Keratinocyte (primary cell): ENCODE measurements around the gene CMSS1. TPM values are rescaled to one million over a fixed set of nuclear protein-coding genes. Genes with fewer than 3 reads are reported as not detected.
A peak's percentile ranks its signal among the peaks of the same experiment; 100 is the strongest.
"Not testable (repeated sequence)": the region's sequence is repeated elsewhere in the genome, so short reads cannot be mapped to it uniquely, and the experiment has no call there.

Source experiments
- DNase-seq: peaks from one replicate; pipeline ENCODE4 v3.0.0-alpha.2; 2011; ENCODE audit warnings: low read depth, missing footprints, low spot score
- FAIRE-seq: peaks from 2 replicates; lab custom pipeline; 2011; peaks lifted over from hg19 to GRCh38; lab: Jason Lieb, UNC
- H2AFZ ChIP-seq: 2 replicates; pipeline ENCODE4 v1.6.0; 2012; ENCODE audit warnings: low read length, control low read depth, inconsistent platforms; ENCODE audit not compliant: control insufficient read depth
- H3K27ac ChIP-seq: 2 replicates; pipeline ENCODE4 v1.5.1; 2011; ENCODE audit warnings: low read length; ENCODE audit not compliant: control insufficient read depth, insufficient read depth
- H3K27me3 ChIP-seq: 3 replicates; pipeline ENCODE4 v1.6.0; 2011; ENCODE audit warnings: low read length; ENCODE audit not compliant: control insufficient read depth, insufficient read depth; ENCODE audit errors: extremely low read depth
- H3K36me3 ChIP-seq, 2 experiments: 2 replicates in 1 of 2; 3 replicates in 1 of 2; pipeline ENCODE4 v1.5.1; 2011; ENCODE audit warnings: low read length in 2 of 2, mild to moderate bottlenecking in 1 of 2; ENCODE audit not compliant: control insufficient read depth in 2 of 2, insufficient read depth in 2 of 2; ENCODE audit errors: extremely low read depth in 1 of 2
- H3K4me1 ChIP-seq: 3 replicates; pipeline ENCODE4 v1.5.1; 2011; ENCODE audit warnings: low read length; ENCODE audit not compliant: control insufficient read depth, insufficient read depth; ENCODE audit errors: extremely low read depth
- H3K4me2 ChIP-seq: 3 replicates; pipeline ENCODE4 v1.6.0; 2011; ENCODE audit warnings: low read depth, low read length; ENCODE audit not compliant: control insufficient read depth, insufficient read depth; ENCODE audit errors: extremely low read depth
- H3K4me3 ChIP-seq, 3 experiments: fragments of 200-600 bp in 1 of 3; sonication (generic) in 1 of 3; 2 replicates in 2 of 3; 3 replicates in 1 of 3; pipeline ENCODE4 v1.5.1; 2011 to 2016; ENCODE audit warnings: low read length in 3 of 3, mild to moderate bottlenecking in 3 of 3, control low read depth in 2 of 3, inconsistent platforms in 1 of 3, low read depth in 1 of 3, mixed read lengths in 1 of 3, mixed run types in 1 of 3, moderate library complexity in 1 of 3; ENCODE audit not compliant: control insufficient read depth in 2 of 3, insufficient read depth in 2 of 3; ENCODE audit errors: extremely low read depth in 1 of 3
- H3K79me2 ChIP-seq: 2 replicates; pipeline ENCODE4 v1.6.0; 2012; ENCODE audit warnings: low read length; ENCODE audit not compliant: control insufficient read depth, insufficient read depth
- H3K9ac ChIP-seq: 3 replicates; pipeline ENCODE4 v1.6.0; 2011; ENCODE audit warnings: low read length; ENCODE audit not compliant: control insufficient read depth, insufficient read depth; ENCODE audit errors: extremely low read depth
- H3K9me1 ChIP-seq: 3 replicates; pipeline ENCODE4 v1.6.0; 2011; ENCODE audit warnings: low read length; ENCODE audit not compliant: control insufficient read depth, insufficient read depth; ENCODE audit errors: extremely low read depth
- H3K9me3 ChIP-seq: 2 replicates; pipeline ENCODE4 v1.5.1; 2012; ENCODE audit warnings: low read depth, low read length; ENCODE audit not compliant: control insufficient read depth
- H4K20me1 ChIP-seq: 3 replicates; pipeline ENCODE4 v1.6.0; 2011; ENCODE audit warnings: low read length; ENCODE audit not compliant: control insufficient read depth, insufficient read depth; ENCODE audit errors: extremely low read depth
- CTCF ChIP-seq, 3 experiments: IDR thresholded peaks in 1 of 3; conservative IDR thresholded peaks in 1 of 3; optimal IDR thresholded peaks in 1 of 3; 2 replicates in 2 of 3; 3 replicates in 1 of 3; pipeline versions ENCODE3 to v1.5.1; 2011; ENCODE audit warnings: low read length in 3 of 3, mild to moderate bottlenecking in 3 of 3, moderate library complexity in 2 of 3, control low read depth in 1 of 3, inconsistent platforms in 1 of 3; ENCODE audit not compliant: insufficient read depth in 2 of 3; ENCODE audit errors: extremely low read depth in 1 of 3
- EZH2 ChIP-seq: IDR thresholded peaks from one replicate; pipeline ENCODE4 v1.6.1; 2012; ENCODE audit warnings: inconsistent platforms, mild to moderate bottlenecking, low read length, moderate library complexity
- dilution Hi-C: fragments of 300-500 bp; cut with MboI; formaldehyde crosslinking; loops from one replicate; pipeline ENCODE4 v1.7.0; 2020; ENCODE audit warnings: low sequenced_read_pairs; ENCODE audit not compliant: extremely low pct_ligation_motif_present
- polyA plus RNA-seq, 5 experiments: library from polyadenylated mRNA; depleted of rRNA in 3 of 5; stranded (reverse) in 3 of 5; stranded (forward) in 1 of 5; unstranded in 1 of 5; fragments of >200 nt; gene quantifications; 1 replicate in 1 of 5; 2 replicates in 3 of 5; 3 replicates in 1 of 5; pipeline versions ENCODE4 v1.2.1 to v1.2.3, GENCODE V29; 2011 to 2012; ENCODE audit warnings: missing spikeins in 2 of 5, low read depth in 1 of 5, low replicate concordance in 1 of 5

Gene CMSS1
- polyA plus RNA-seq, 1 donor (not counting 4 experiments of a cell fraction or from before 2014, with no cell fraction given) = 37.2 TPM

GRCh38 chr3:99839613-99840012 lies 22.0 kb downstream of the CMSS1 start:
- DNase-seq (no peak), FAIRE-seq (no peak)
- Histone ChIP-seq H3K27ac (no peak overlapping the region), H3K9ac (no peak overlapping the region), H3K9me1 (no peaks in the 10 kb centered on the region), H3K36me3 (no peaks in the 10 kb centered on the region), H3K4me2 (peak overlapping the region; percentile 54), H3K79me2 (peaks cover 25% of the 10 kb centered on the region), H3K4me3 (no peak overlapping the region), H4K20me1 (no peaks in the 10 kb centered on the region), H2AFZ (no peak overlapping the region), H3K9me3 (no peaks in the 10 kb centered on the region), H3K4me1 (peaks cover 10% of the 10 kb centered on the region), H3K27me3 (no peaks in the 10 kb centered on the region)
- TF ChIP-seq EZH2 = no peak
- no peak for TF ChIP-seq CTCF (optimal IDR thresholded peaks at IDR 0.05 in 1 of 3, IDR thresholded peaks at IDR 0.05 in 1 of 3, conservative IDR thresholded peaks at IDR 0.05 in 1 of 3; ENCODE audit: extremely low read depth in 1 of 3, insufficient read depth in 2 of 3, low read length in 3 of 3)
- dilution Hi-C loops = no loop called here

GRCh38 chr3:99841949-99842348 lies 24.3 kb downstream of the CMSS1 start:
- FAIRE-seq, dilution Hi-C loops, H3K27ac ChIP-seq, H3K27me3 ChIP-seq, H3K9me3 ChIP-seq, H4K20me1 ChIP-seq, H3K36me3 ChIP-seq, H3K4me3 ChIP-seq, DNase-seq, H2AFZ ChIP-seq, H3K9me1 ChIP-seq, H3K4me1 ChIP-seq, H3K4me2 ChIP-seq, H3K9ac ChIP-seq: not testable (repeated sequence)
- peaks cover 10% of the 10 kb centered on the region for H3K79me2 ChIP-seq
